ENCODE measurements around the gene PPP1R3E.
A peak's percentile ranks its signal among the peaks of the same experiment; 100 is the strongest.

The PPP1R3E gene

DNA sequence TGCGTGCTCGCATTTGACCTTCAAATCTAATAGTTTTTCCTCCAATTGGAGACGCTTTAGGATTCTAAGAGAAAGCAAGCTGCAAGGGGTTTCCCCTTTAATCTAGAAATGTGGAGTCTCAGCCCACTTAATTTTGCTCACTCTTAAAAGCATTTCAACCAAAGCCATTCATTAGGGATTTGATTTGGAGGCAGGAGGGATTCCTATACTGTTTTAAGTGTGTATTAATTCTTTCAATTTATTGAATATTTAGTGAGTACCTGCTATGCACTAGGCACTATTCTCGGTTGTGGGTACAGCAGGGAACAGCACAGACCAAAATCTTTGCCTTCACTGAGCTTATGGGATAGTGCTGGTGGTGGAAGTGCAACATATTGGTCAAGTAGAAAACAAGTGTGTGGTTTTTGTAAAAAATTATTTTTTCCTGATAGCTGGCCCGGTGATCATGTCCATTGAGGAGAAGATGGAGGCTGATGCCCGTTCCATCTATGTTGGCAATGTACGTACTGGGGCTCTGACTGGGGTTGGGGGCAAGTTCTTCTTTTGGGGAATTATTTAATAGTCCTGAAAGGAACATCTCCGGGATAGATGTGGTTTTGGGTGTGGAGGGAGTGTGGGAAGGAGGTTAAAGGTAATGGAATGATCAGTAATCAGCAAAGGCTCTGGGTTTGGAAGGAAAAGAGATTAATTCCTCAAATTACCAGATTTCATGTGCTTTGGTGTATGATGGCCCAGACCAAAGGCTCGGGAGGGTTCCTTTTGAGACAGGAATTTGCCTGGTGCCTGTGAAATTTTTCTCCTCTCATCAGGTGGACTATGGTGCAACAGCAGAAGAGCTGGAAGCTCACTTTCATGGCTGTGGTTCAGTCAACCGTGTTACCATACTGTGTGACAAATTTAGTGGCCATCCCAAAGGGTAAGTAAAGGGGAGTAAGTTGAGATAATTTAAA is 20.2 kb upstream of the PPP1R3E start:
- no peak for DNase-seq (ENCODE audit: low read depth)

DNA sequence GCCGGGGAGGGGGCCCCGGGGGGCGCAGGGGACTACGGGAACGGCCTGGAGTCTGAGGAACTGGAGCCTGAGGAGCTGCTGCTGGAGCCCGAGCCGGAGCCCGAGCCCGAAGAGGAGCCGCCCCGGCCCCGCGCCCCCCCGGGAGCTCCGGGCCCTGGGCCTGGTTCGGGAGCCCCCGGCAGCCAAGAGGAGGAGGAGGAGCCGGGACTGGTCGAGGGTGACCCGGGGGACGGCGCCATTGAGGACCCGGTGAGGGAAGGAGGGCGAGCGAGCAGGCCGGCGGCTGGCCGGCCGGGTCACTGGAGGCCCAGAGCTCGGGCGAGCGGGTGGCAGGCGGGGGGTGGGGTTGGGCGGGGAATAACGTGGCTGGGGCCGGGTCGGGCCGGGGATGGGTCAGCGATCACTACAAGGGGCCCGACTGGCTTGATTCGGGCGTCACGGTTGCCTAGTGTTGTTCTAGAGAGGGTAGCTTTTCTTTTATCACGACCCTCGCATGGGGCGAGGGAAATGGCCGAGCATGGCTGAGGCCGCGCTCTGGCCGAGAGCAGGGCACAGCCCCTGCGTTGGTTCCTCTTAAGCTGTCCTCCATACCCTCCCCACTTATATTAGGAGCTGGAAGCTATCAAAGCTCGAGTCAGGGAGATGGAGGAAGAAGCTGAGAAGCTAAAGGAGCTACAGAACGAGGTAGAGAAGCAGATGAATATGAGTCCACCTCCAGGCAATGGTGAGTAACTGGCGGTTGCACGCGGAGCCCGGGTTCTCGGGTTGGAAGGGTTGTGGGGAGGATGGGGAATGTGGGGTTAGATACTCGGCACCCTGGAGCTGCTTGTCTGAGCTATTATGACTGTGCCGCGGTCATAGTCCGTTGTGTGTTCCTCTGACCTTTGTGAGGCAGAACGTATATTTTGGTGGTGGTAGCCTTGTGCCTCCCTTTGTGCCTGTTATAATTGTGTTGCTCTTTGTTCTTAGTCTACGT is 19.2 kb upstream of the PPP1R3E start:
- peak; percentile 74 for DNase-seq (ENCODE audit: low read depth)

DNA sequence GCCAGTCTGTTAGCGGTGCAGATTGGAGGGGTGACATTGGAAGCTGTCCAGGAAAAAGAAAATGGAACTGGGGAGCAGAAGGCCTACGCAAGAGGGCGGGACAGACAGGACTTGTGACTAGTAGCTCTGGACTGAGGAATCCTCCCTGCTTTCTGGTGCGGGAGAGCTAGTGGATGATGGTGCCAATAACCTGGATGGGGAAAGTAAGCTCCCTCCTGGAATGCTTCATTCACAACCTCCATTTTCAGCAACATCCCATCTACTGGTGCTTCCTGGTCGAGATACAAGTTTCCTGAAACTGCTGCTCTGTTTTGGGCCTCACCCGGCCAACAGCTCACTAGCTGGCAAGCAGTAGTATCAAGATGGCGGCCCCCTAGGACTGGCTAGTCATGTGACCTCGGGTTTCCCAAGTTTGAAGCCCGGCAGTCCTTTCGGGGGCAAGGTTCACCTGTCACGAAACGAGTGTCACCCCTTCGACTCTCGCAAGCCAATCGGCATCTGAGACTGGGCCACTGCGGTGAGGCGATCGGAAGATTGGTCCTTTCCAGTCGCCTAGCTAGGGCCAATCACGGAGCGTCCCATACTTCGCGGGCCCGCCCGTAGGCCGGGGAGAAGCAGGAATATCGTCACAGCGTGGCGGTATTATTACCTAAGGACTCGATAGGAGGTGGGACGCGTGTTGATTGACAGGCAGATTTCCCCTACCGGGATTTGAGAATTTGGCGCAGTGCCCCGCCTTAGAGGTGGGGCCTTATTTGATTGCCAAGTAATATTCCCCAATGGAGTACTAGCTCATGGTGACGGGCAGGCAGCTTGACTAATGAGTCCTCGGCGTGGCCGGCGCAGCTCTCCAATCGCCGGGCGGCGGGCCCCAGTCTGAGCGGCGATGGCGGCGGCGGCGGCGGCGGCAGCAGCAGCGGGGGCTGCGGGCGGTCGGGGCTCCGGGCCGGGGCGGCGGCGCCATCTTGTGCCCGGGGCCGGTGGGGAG is 18.2 kb upstream of the PPP1R3E start, which contains the start of gene PABPN1:
TSS of gene PABPN1 (plus strand) at position 874 of the 988 bp plus-strand sequence. CDS start at position 887, 13 bp downstream.
- DNase-seq (ENCODE audit: low read depth): peak; percentile 100

DNA sequence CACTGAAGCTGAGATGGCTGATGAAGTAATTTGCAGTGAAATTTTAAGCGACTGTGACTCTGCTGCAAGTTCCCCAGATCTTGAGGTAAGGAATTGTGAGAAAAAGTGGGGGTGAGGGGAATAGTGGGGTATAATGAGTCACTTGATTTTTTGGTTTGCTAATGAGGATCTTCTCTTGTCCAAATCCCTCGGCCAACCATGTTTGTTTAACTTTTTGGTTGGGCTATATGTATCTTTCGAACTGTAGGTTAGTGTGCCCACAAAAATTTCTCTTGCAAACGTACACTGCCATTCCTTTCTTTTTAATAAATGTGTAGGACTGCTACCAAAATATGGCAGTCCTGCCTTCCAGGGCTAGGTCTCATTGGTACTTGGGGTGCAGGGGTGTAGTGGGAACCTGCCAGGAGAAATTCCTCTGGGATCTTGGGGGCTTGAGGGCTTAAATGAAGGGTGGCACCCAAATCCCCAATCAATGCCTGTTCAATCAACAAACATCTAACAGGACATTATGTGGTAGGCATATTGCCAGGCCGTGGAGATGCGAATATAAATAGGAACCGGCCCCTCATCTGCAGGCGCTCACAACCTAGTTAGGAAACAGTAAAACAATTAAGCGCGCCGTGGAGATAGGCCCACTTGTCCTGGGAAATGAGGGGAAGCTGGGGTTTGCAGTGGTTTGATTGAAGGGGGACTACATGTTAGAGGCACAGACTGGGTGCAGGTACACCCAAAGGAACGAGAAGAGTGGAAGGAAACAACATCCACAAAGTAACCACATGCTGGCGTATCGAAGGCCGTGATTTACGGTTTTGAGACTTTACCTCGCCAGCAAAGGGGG is 17.3 kb upstream of the PPP1R3E start:
- DNase-seq (ENCODE audit: low read depth): no peak

DNA sequence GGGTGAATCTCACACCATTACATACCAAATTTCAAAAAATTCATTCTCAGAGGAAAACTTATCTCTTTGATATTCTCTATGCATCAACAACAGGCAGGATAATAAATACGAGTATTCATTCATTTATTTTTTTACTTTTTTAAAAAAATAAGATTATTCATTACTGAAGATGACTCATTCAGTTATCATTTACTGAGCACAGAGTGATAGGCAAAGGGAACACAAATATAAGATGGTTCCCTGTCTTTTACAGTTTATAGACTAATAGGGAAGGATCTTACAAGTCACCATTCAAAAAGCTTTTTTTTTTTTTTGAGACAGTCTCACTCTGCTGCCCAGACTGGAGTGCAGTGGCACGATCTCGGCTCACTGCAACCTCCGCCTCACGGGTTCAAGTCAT is 13.6 kb upstream of the PPP1R3E start:
- no peak for DNase-seq (ENCODE audit: low read depth)

DNA sequence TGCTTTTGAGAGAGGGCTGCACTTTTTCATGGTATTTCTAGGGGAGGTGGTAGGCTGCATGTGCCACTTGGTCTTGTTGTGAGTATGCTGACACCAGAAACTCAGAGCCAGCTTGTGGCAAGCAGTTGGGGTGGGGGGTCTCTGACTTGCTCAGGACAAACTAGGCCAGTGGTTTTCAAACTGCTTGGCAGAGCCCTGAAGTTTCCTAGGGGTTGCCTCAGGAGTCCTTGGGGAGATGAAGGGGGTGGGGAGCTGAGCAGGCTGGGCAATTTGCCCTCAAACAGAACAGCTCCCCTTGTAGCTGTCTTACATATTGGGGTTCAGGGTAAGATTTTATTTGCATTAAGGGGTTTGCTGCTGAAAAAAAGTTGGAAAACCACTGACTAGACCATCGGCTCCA is 7.9 kb upstream of the PPP1R3E start:
- DNase-seq (ENCODE audit: low read depth): no peak

DNA sequence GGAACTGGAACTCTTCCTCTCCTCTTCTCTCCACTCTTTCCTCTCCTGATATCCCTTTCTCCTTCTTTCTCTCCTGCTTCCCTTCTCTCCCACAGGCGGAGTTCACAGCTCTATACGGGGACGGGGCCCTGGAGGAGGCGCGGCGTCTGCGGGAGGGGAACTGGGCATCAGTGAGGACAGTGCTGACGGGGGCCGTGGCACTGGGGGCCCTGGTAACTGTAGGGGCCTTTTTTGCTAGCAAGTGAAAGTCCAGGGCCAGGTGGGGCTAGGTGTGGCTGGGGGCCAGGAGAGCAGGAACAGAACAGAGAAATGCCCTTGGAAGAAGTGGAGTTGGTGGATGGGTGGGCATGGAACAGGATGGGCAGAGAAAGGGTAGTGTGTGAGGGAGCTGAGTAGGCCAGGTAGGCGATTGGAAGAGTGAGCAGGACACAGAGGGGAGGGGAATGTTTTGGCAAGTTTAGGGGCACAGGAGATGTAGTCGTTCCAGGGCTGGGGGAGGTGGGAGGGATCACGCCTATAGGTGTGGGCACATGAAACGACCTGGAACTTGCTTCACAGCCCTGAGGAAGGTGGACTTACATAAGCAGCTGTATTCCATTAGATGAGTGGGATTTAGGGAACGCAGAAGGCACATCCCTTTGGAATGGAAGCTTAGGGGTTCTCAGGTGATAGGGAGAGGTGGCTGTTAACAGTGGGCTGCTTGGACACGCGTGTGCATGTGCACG is 6.2 kb upstream of the PPP1R3E start:
- DNase-seq (ENCODE audit: low read depth): no peak

DNA sequence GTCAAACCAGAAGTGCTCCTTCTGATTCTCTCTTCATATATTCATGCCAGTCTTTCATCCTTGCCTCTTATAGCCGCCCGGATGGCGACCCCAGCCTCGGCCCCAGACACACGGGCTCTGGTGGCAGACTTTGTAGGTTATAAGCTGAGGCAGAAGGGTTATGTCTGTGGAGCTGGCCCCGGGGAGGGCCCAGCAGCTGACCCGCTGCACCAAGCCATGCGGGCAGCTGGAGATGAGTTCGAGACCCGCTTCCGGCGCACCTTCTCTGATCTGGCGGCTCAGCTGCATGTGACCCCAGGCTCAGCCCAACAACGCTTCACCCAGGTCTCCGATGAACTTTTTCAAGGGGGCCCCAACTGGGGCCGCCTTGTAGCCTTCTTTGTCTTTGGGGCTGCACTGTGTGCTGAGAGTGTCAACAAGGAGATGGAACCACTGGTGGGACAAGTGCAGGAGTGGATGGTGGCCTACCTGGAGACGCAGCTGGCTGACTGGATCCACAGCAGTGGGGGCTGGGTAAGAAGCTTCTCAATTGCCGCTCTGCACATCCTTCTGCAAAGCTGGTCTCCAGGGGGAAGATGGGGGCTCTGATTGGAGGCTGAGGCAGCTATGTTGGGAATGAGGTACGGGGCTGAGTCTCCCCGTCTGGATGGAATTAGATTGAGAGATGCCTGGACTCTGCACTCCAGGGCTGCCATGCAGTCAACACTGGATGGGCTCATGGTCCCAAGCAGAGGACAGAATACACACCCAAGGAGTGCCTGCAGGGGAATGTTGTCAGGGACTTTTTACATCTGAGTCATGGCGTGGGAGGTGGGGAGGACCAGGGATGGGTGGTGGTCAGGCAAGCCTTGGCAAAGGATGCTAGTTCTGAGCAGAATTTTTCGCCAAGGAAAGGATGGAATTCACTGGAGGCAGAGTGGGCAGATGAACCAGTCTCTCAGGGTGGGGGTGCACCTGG is 5.3 kb upstream of the PPP1R3E start:
- peak; percentile 34 for DNase-seq (ENCODE audit: low read depth)

DNA sequence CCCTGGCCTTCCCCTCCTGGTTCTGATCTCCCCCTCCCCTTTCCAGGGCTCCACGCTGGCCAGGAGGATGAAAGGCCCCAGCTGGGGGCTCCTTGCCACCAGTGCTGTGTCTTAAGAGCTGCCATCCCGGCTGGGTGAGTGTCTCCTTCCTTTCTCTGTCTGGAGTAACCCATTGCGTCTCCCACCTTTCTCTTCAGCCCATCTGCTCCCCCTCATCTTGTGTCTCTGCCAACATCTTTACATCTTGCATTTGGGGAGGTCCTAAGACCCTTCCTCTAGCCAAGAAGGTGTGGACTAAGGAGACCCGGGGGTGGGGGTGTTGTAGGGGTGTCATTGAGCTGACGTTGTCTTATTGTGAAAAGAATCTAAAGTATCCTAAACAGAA is 4.5 kb upstream of the PPP1R3E start:
- DNase-seq (ENCODE audit: low read depth): no peak

DNA sequence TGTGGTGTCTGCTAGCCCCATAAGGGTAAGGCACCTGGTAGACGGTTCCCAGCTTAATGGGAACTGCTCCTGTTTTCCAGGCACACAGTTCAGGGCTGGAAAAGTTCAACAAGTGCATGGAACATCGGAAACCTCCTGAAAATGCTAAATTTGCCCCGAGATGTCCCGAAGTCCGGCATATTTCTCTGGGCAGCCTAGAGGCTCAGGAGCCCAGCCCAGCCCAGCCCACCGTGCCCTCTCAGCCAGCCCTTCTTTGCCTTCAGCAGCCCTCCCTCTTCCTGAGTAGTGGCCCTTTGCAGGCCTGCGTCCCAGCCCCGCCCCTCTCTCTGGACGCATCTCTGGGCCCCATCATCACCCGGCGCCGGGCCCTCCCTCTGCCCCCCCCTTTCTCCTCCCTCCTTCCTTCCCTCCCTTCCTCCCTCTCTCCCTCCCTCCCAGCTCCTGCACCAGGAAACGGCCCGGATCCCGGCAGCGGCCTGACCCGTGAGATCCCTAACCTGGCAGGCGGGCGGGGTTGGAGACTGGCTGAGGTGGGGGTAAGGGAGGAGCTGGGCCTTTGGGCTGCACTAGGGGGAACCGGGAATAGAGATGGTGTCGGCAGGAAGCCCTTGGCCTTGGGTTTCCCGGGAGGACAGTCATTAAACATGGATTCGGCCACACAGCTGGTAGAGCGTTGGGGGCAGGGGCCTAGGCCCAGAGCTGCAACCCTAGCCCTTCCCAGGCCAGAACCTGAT is 3.9 kb upstream of the PPP1R3E start, which contains the start of gene BCL2L2:
TSS of gene BCL2L2 (plus strand) at position 422 of the 734 bp plus-strand sequence. CDS start 935 bp downstream, outside the sequence.
- peak; percentile 91 for DNase-seq (ENCODE audit: low read depth)

DNA sequence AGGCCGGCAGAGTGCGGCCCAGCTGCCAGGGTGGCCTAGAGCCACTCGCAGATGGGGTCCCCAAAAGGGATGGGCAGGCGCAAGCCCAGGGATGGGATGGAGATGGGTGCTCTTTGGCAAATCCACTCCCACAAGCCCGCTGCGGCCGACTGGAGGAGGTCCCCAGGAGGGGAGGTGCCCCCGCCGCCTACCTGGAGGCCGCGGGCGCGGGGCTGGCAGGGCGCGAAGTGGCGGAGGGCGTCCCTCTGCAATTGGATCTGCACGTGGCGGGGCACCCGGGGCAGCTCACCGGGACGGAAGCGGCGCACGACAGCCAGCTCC is 730 bp downstream of the PPP1R3E start:
- no peak for DNase-seq (ENCODE audit: low read depth)

DNA sequence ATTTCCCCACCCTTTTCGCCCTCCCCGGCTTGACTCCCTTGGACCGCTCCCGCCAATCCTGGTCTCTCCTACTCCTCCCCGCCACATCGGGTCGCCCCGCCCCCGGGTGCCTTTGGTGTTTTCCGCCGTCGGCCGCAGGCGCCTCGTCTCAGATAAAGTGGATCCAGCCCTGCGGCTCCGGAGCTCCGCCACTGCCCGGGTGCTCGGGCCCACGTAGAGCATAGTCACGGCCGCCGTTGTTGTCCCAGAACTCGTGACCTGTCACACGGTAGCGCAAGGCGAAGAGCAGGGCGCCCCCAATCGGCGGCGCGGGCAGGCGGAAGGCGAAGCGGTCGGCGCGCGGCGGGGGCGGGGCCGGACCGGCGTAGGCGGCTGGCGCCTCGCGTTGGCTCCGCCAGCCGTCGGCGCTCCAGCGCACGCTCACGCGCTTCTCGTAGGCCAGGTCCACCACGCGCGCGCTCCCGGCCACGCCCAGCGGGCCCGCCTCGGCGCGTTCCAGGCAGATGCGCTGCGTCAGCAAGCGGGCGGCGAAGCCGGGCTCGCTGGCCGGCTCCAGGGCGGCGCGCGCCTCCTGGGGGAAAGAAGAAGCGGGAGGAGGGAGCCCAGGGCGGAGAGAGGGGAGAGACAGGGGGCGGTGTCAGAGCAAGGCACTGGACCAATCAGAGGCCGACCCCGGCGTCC is 1.2 kb downstream of the PPP1R3E start:
- DNase-seq (ENCODE audit: low read depth): peak; percentile 99

DNA sequence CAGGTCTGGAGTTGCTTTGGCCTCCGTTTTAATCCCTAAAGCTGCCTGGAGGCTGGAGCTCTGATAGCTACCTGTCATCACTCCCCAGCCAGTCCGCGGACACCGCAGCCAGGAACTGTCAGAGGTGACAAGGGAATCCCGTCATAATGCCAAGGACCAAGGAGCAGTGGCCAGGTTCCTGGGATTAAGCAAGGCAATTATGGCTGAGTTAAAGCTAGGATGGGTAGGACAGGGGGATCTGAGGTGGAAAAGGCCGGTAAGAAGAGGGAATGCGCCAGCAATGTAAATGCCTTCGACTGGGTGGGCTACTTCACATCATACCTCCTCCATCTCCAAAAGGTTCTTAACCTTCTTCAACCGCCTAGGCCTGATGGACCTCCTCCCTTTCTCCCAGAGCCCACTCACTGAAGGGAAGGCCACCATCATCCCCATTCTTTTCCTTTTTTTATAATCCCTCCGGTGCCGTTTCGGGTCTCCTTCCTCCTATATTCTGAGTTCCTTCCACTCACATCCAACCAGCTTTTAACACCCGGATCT is 1.9 kb downstream of the PPP1R3E start:
- DNase-seq (ENCODE audit: low read depth): peak; percentile 18

DNA sequence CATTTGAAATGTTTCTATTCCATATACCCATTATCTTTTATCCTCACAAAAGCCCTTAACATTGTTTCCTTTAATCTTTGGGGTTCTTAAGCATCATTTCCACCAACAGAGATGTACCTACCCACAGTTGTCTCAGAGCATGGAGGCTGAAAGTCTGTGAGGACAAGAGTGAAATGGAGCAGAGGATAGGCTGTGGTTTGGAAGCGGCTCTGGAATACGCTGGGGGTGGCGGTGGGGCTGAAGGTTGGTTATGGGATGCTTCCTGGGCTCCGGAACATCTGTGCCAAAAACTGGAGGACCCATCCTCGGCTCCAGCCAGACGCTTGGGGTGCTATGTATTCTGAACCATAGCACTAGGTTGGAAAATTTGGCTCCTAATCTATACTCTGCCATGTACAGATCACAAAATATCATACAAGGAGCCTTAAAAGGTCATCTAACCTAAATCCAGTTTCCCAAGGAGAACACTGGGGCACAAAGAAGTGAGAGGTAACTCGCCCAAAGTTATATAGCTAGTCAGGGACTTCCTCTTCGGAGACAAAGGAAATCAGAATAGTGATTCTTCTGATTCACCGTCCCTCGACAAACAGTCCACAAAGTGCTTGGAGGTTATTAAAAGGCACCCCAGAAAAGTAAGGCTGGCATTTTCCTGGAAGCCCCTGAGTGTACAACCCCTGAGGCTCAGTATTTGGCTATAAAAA is 2.5 kb downstream of the PPP1R3E start:
- no peak for DNase-seq (ENCODE audit: low read depth)

DNA sequence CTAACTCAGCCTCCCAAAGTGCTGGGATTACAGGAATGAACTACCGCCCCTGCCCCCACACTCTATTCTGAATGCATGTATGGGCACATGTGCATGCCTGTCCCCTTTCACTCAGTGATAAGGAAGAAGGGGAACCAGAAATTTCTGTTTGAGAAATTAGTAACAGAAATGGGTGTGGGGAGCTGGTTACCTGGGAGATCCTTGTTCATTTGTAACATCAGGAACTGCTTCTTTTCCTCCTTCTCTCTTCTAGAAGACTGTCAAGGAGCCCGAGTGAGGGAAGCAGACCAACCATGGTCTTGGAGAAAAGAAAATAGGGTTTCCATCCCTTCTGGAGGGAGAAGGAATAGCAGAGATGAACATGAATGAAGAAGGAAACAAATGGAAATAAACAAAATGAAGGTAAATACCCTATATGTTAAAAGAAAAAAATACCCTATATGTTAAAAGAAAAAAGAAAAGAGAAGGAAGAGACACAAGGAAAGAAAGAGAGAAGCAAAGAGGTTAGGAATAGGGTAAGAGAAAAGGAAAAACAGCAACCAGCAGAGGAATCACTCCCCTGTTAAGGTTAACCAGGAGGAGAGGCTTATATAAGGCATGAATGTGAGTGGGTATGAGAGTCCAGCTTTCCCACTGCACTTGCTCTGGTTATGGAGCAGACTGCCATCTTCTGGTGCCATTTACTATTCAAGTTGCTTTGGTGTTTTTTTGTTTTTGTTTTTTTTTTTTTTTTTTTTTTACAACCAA is 3.3 kb downstream of the PPP1R3E start:
- peak; percentile 57 for DNase-seq (ENCODE audit: low read depth)
